Measurements from ENCODE around the gene CHEK2. TPM values are rescaled to one million over a fixed set of nuclear protein-coding genes. Genes with fewer than 3 reads are reported as not detected.
"Not testable (repeated sequence)": the region's sequence is repeated elsewhere in the genome, so short reads cannot be mapped to it uniquely, and the experiment has no call there.

CHEK2 gene
- total RNA-seq, 1 donor from 2014 or later, result 34.1 TPM

DNA sequence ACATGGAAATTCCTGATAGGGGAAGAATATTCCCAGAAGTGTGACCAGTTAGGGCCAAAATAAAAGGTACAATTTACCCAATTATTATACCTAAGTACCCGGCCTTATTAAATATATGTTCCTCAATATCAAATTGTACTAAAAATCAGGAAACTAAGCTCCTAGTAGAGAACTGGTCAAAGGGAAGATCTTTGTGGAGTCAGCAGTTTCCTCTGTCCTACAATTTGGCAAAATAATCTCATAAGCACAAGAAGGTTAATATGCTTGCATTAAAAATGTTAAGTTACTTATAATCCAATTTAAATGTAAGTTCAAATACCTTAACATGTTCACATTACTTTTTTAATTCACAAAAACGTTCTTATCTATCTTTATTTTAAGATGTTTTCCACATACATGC is 72.2 kb downstream of the CHEK2 start:
- Mint-ChIP-seq H3K36me3 (peaks cover 11% of the 10 kb centered on the region), H3K27me3 (no peaks in the 10 kb centered on the region), H3K27ac (no peak overlapping the region), H3K4me1 (ENCODE audit: unreplicated experiment) (peaks cover 4% of the 10 kb centered on the region), H3K4me3 (no peak overlapping the region), H3K9me3 (no peaks in the 10 kb centered on the region)
- TF ChIP-seq, protein P1, sequence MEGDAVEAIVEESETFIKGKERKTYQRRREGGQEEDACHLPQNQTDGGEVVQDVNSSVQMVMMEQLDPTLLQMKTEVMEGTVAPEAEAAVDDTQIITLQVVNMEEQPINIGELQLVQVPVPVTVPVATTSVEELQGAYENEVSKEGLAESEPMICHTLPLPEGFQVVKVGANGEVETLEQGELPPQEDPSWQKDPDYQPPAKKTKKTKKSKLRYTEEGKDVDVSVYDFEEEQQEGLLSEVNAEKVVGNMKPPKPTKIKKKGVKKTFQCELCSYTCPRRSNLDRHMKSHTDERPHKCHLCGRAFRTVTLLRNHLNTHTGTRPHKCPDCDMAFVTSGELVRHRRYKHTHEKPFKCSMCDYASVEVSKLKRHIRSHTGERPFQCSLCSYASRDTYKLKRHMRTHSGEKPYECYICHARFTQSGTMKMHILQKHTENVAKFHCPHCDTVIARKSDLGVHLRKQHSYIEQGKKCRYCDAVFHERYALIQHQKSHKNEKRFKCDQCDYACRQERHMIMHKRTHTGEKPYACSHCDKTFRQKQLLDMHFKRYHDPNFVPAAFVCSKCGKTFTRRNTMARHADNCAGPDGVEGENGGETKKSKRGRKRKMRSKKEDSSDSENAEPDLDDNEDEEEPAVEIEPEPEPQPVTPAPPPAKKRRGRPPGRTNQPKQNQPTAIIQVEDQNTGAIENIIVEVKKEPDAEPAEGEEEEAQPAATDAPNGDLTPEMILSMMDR (conservative IDR thresholded peaks at IDR 0.05), result no peak
- no peak for DNase-seq (ENCODE audit: extremely low spot score, unreplicated experiment)

DNA sequence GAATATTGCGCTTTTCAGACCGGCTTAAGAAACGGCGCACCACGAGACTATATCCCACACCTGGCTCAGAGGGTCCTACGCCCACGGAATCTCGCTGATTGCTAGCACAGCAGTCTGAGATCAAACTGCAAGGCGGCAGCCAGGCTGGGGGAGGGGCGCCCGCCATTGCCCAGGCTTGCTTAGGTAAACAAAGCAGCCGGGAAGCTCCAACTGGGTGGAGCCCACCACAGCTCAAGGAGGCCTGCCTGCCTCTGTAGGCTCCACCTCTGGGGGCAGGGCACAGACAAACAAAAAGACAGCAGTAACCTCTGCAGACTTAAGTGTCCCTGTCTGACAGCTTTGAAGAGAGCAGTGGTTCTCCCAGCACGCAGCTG is 78.1 kb downstream of the CHEK2 start:
- not testable (repeated sequence) for H3K9me3 Mint-ChIP-seq; H3K4me1 Mint-ChIP-seq (ENCODE audit: unreplicated experiment); H3K4me3 Mint-ChIP-seq; H3K27ac Mint-ChIP-seq; H3K27me3 Mint-ChIP-seq; H3K36me3 Mint-ChIP-seq; DNase-seq (ENCODE audit: extremely low spot score, unreplicated experiment)

DNA sequence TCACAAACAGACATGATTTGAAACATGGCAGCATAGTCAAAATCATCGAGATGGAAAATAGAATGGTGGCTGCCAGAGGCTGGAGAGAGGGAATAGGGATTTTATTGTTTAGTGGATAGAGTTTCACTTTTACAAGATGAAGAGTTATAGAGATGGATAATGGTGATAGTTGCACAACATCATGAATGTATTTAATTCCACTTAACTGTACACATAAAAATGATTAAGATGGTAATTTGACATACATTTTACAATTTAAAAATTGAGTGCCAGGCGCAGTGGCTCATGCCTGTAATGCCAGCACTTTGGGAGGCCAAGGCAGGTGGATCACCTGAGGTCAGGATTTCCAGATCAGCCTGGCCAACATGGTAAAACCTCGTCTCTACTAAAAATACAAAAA is 83.2 kb downstream of the CHEK2 start:
- no peaks in the 10 kb centered on the region for H3K36me3 Mint-ChIP-seq
- H3K4me3 Mint-ChIP-seq, result no peak overlapping the region
- peaks cover 4% of the 10 kb centered on the region for H3K4me1 Mint-ChIP-seq (ENCODE audit: unreplicated experiment)
- no peaks in the 10 kb centered on the region for H3K27me3 Mint-ChIP-seq
- TF ChIP-seq, protein P1 (conservative IDR thresholded peaks at IDR 0.05), result no peak
- no peak for DNase-seq (ENCODE audit: extremely low spot score, unreplicated experiment)
- H3K9me3 Mint-ChIP-seq, result peaks cover 4% of the 10 kb centered on the region
- H3K27ac Mint-ChIP-seq, result no peak overlapping the region

DNA sequence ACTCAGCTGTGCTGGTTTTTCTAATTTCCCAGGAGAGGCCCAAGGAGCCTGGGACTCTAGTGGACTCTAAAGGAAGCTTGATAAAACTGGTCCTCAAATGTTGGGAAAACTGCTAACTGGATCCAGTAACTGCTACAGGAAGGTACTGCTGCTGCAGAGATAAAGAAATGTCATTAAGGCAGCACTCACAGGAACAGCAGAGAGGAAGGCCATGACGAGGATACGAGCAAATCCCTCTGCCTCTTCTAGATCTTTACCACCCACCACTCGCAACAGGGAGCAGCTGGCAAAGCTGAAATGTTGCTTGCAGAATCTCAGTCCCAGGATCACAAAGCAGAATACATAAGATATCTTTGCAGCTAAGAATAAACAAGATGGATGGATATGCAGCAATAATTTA is 85.4 kb downstream of the CHEK2 start:
- no peak for DNase-seq (ENCODE audit: extremely low spot score, unreplicated experiment)
- Mint-ChIP-seq H3K27ac (no peak overlapping the region), H3K4me1 (ENCODE audit: unreplicated experiment) (peaks cover 4% of the 10 kb centered on the region)

DNA sequence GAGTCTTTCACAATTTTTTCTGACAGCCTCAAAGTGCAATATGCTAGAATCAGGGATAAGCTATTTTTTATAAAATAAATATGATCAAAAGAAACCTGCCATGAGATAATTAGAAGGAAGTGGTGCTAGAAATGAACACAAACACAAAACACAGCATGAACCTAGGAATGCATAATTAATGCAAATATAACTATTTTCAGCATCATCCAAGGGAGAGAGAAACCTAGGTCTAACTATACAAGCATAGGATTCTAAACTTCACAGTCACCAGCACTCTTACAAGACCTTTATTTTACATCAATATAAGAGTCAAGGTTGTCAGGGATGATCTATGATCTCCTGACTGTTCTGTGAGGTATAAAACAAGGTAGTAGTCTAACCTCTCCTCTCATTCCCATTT is 91.2 kb downstream of the CHEK2 start:
- Mint-ChIP-seq H3K4me1 (ENCODE audit: unreplicated experiment) (peaks cover 8% of the 10 kb centered on the region), H3K27me3 (no peaks in the 10 kb centered on the region), H3K36me3 (peaks cover 13% of the 10 kb centered on the region), H3K27ac (no peak overlapping the region), H3K4me3 (no peak overlapping the region), H3K9me3 (peaks cover 4% of the 10 kb centered on the region)
- DNase-seq (ENCODE audit: extremely low spot score, unreplicated experiment), result no peak
- TF ChIP-seq, protein P1 (conservative IDR thresholded peaks at IDR 0.05), result no peak

More for the DNA sequence above, 85.4 kb downstream of the CHEK2 start:
- Mint-ChIP-seq H3K4me3 (no peak overlapping the region), H3K36me3 (peaks cover 4% of the 10 kb centered on the region), H3K27me3 (no peaks in the 10 kb centered on the region), H3K9me3 (peaks cover 4% of the 10 kb centered on the region)
- TF ChIP-seq, protein P1 (conservative IDR thresholded peaks at IDR 0.05), result no peak

DNA sequence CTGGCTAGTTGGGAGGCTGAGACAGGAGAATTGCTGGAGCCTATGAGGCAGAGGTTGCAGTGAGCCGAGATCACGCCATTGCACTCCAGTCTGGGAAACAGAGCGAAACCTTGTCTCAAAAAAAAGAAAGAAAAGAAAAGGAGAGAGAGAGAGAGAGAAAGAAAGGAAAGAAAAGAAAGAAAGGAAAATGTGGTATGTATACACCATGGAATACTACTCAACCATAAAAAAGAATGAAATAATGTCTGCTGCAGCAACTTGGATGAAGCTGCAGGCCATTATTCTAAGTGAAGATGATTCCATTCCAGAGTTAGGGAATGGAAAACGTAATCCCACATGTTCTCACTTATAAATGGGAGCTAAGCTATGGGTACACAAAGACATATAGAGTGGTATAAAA is 92.8 kb downstream of the CHEK2 start:
- Mint-ChIP-seq H3K27me3 (no peaks in the 10 kb centered on the region), H3K4me3 (no peak overlapping the region), H3K27ac (no peak overlapping the region), H3K9me3 (no peaks in the 10 kb centered on the region), H3K4me1 (ENCODE audit: unreplicated experiment) (peaks cover 8% of the 10 kb centered on the region), H3K36me3 (peaks cover 13% of the 10 kb centered on the region)
- TF ChIP-seq, protein P1 (conservative IDR thresholded peaks at IDR 0.05), result no peak
- no peak for DNase-seq (ENCODE audit: extremely low spot score, unreplicated experiment)

All from type B pancreatic cell (in vitro differentiated cells).